Gastroesophageal sphincter (tissue), 3 donors: ENCODE results near the gene USP6.

Experiments
- EP300 ChIP-seq: sonication (generic); formaldehyde crosslinking; IDR thresholded peaks from one replicate; pipeline ENCODE4 v1.6.1; 2017; ENCODE audit warnings: antibody characterized with exemption, mild to moderate bottlenecking
- POLR2A ChIP-seq, 2 donors: fragments of 450-650 bp; IDR thresholded peaks; one replicate each; pipeline ENCODE4 v1.6.1; 2017; ENCODE audit warnings: antibody characterized with exemption in 2 of 2, mild to moderate bottlenecking in 2 of 2, moderate library complexity in 1 of 2
- POLR2AphosphoS5 ChIP-seq: sonication (generic); formaldehyde crosslinking; IDR thresholded peaks from one replicate; pipeline ENCODE4 v1.6.1; 2017; ENCODE audit warnings: antibody characterized with exemption
- TF ChIP-seq, protein P1 (sequence below), 4 experiments: fragments of 200-600 bp in 2 of 4; fragments of 450-650 bp in 2 of 4; sonication (generic) in 1 of 4; IDR thresholded peaks; one replicate each; pipeline ENCODE4 v1.5.1; 2017 to 2019; ENCODE audit warnings: antibody characterized with exemption in 4 of 4, mild to moderate bottlenecking in 2 of 4, moderate library complexity in 2 of 4

DNA sequence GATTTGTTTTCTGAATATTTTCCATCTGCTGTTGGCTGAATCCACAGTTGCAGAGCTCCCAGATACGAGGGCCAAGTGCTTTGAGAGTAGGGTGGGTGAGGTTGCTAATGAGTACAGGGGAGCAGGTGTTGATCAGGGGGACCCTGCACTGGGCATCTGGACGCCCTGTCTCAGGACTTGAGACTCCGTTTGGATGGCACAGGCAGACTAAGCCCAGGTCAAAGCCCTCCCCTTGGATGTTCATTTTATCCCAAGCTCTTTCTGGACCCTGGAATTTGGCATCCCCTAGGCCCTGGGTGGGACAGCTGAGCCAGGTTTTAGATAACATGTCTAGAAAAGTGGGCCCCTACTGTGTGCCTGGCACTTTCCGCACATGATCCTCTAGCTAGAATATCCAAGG, 12.1 kb downstream of the USP6 start:
- TF ChIP-seq, protein P1, sequence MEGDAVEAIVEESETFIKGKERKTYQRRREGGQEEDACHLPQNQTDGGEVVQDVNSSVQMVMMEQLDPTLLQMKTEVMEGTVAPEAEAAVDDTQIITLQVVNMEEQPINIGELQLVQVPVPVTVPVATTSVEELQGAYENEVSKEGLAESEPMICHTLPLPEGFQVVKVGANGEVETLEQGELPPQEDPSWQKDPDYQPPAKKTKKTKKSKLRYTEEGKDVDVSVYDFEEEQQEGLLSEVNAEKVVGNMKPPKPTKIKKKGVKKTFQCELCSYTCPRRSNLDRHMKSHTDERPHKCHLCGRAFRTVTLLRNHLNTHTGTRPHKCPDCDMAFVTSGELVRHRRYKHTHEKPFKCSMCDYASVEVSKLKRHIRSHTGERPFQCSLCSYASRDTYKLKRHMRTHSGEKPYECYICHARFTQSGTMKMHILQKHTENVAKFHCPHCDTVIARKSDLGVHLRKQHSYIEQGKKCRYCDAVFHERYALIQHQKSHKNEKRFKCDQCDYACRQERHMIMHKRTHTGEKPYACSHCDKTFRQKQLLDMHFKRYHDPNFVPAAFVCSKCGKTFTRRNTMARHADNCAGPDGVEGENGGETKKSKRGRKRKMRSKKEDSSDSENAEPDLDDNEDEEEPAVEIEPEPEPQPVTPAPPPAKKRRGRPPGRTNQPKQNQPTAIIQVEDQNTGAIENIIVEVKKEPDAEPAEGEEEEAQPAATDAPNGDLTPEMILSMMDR (IDR thresholded peaks at IDR 0.05): no peak
- TF ChIP-seq POLR2AphosphoS5 (no peak), POLR2A (IDR thresholded peaks at IDR 0.05) (no peak), EP300 (no peak)
